PC-3 (cell line): Measurements from ENCODE around the gene RNU6-1. TPM values are rescaled to one million over a fixed set of nuclear protein-coding genes. Genes with fewer than 3 reads are reported as not detected.

Experiments used
- ATAC-seq: fragments of 200-7000 bp; cut with Tn5 transposase; 2 replicates; pipeline ENCODE4 v1.9.1; 2020; ENCODE audit warnings: mild to moderate bottlenecking, moderate library complexity
- BruUV-seq: library from RNA; stranded (reverse); fragments of 400-500 nt; replicated peaks from 2 replicates; lab custom pipeline; 2021; lab: Mats Ljungman, UMichigan
- CTCF ChIA-PET: fragments of 300-600 bp; sonication (Branson Sonifier 250); formaldehyde crosslinking; loops from one replicate; lab custom pipeline; 2022; ENCODE audit warnings: antibody characterized with exemption; lab: Charles Lee
- POLR2A ChIA-PET: fragments of 300-600 bp; sonication (Branson Sonifier 250); formaldehyde crosslinking; loops from one replicate; lab custom pipeline; 2022; ENCODE audit warnings: antibody characterized with exemption; ENCODE audit not compliant: unreplicated experiment; lab: Charles Lee
- DNase-seq: peaks from one replicate; pipeline ENCODE4 v3.0.0-alpha.2; 2015
- H2AFZ ChIP-seq: fragments of 300-600 bp; sonication (generic); 2 replicates; pipeline ENCODE4 v1.6.0; 2016; ENCODE audit warnings: antibody characterized with exemption, low read length
- H3F3A ChIP-seq: fragments of 300-600 bp; sonication (generic); one replicate; pipeline ENCODE4 v1.6.0; 2017; ENCODE audit warnings: antibody characterized with exemption, low read length, control low read depth, mild to moderate bottlenecking; ENCODE audit not compliant: unreplicated experiment
- H3K27ac ChIP-seq: fragments of 300-600 bp; sonication (generic); 2 replicates; pipeline ENCODE4 v1.5.1; 2016; ENCODE audit warnings: mild to moderate bottlenecking, low read length
- H3K27me3 ChIP-seq: fragments of 300-600 bp; sonication (generic); 2 replicates; pipeline ENCODE4 v1.6.1; 2016; ENCODE audit warnings: low read length, mixed read lengths
- H3K36me3 ChIP-seq: fragments of 300-600 bp; sonication (generic); 2 replicates; pipeline ENCODE4 v1.6.1; 2016; ENCODE audit warnings: low read depth, mixed run types, low read length, mixed read lengths
- H3K4me1 ChIP-seq: fragments of 300-600 bp; sonication (generic); 2 replicates; pipeline ENCODE4 v1.5.1; 2016; ENCODE audit warnings: low read length; ENCODE audit not compliant: insufficient read depth
- H3K4me2 ChIP-seq: fragments of 300-600 bp; sonication (generic); 2 replicates; pipeline ENCODE4 v1.6.0; 2016; ENCODE audit warnings: low read length
- H3K4me3 ChIP-seq: fragments of 300-600 bp; sonication (generic); 2 replicates; pipeline ENCODE4 v1.5.1; 2016; ENCODE audit warnings: mild to moderate bottlenecking, low read length, mixed read lengths
- H3K79me2 ChIP-seq: fragments of 300-600 bp; sonication (generic); 2 replicates; pipeline ENCODE4 v1.6.1; 2017; ENCODE audit warnings: low read length, mixed read lengths
- H3K9ac ChIP-seq: fragments of 300-600 bp; sonication (generic); 2 replicates; pipeline ENCODE4 v1.6.0; 2016; ENCODE audit warnings: mild to moderate bottlenecking, low read length
- H3K9me2 ChIP-seq: fragments of 300-600 bp; sonication (generic); replicated peaks from 2 replicates; pipeline ENCODE4 v1.6.1; 2016; ENCODE audit warnings: mixed run types, low read length, mixed read lengths
- H3K9me3 ChIP-seq: fragments of 300-600 bp; sonication (generic); 2 replicates; pipeline ENCODE4 v1.6.1; 2016; ENCODE audit warnings: low read length, mixed read lengths
- H4K20me1 ChIP-seq: fragments of 300-600 bp; sonication (generic); 2 replicates; pipeline ENCODE4 v1.6.1; 2016; ENCODE audit warnings: low read length, mixed read lengths
- EZH2 ChIP-seq: fragments of 300-600 bp; sonication (generic); IDR thresholded peaks from one replicate; pipeline ENCODE4 v1.6.1; 2017; ENCODE audit warnings: antibody characterized with exemption, mild to moderate bottlenecking, low read length; ENCODE audit not compliant: unreplicated experiment
- EZH2phosphoT487 ChIP-seq: fragments of 300-600 bp; sonication (generic); IDR thresholded peaks from 2 replicates; pipeline ENCODE4 v1.6.1; 2018; ENCODE audit warnings: mild to moderate bottlenecking, antibody characterized with exemption, low read length, borderline replicate concordance
- intact Hi-C: fragments of 100-400 bp; cut with micrococcal nuclease; formaldehyde crosslinking; loops from 2 replicates; pipeline ENCODE4 v1.9.0; 2023
- total RNA-seq: library from RNA; depleted of rRNA; stranded (reverse); fragments of >200 nt; gene quantifications from 2 replicates; pipeline ENCODE4 v1.2.3, GENCODE V29; 2014
- TF ChIP-seq, protein P1 (sequence below): fragments of 300-600 bp; sonication (generic); conservative IDR thresholded peaks from 2 replicates; pipeline ENCODE4 v1.5.1; 2017; ENCODE audit warnings: antibody characterized with exemption, low read depth, mild to moderate bottlenecking, low read length

Gene RNU6-1
- total RNA-seq, 1 experiment from 2014 or later, result not detected

DNA sequence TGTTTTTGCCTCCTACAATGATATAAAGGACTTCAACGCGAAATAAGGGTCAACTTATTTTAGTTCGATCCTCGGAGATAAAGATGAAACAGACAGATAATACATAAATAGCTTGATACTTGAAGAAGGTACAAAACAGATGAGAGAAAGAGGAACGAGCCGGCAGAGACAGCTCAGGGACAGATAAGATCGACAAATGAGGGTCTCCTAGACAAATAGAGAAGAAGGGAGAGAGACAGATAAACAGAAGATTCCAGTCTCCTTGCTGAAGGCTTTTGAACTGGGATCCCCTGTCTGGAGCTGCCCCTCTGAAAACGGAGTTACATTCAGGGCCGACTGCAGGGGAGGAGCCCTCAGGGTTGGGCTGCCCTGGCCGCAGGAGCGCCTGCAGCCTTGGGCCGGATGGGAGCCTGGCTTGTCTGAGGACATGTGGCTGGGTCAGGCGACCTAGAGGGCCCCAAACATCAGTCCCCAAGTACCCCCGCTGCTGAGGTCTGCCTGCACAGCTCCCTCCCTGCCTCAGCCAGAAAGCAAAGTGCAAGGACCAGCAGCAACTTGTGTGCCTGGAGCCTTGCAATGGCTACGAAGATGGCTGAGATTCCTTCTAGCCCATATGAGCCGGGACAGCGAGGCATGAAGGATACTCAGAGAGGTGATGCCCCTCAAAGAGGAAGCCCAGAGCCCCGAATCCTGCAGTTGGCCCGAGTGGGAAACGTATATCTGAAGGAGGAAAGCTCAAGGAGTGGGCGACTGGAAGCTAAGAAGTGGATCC lies 15.5 kb downstream of the RNU6-1 start:
- Histone ChIP-seq H3K9me2 (no peaks in the 10 kb centered on the region), H3K4me2 (no peak overlapping the region), H3K27ac (no peak overlapping the region), H4K20me1 (no peaks in the 10 kb centered on the region), H3F3A (no peaks in the 10 kb centered on the region), H3K4me1 (no peaks in the 10 kb centered on the region), H3K4me3 (no peak overlapping the region), H3K79me2 (no peaks in the 10 kb centered on the region), H2AFZ (no peak overlapping the region), H3K9ac (no peak overlapping the region), H3K36me3 (no peaks in the 10 kb centered on the region), H3K27me3 (peaks cover 41% of the 10 kb centered on the region), H3K9me3 (no peaks in the 10 kb centered on the region)
- TF ChIP-seq EZH2phosphoT487 (no peak), EZH2 (no peak)
- TF ChIP-seq, protein P1, sequence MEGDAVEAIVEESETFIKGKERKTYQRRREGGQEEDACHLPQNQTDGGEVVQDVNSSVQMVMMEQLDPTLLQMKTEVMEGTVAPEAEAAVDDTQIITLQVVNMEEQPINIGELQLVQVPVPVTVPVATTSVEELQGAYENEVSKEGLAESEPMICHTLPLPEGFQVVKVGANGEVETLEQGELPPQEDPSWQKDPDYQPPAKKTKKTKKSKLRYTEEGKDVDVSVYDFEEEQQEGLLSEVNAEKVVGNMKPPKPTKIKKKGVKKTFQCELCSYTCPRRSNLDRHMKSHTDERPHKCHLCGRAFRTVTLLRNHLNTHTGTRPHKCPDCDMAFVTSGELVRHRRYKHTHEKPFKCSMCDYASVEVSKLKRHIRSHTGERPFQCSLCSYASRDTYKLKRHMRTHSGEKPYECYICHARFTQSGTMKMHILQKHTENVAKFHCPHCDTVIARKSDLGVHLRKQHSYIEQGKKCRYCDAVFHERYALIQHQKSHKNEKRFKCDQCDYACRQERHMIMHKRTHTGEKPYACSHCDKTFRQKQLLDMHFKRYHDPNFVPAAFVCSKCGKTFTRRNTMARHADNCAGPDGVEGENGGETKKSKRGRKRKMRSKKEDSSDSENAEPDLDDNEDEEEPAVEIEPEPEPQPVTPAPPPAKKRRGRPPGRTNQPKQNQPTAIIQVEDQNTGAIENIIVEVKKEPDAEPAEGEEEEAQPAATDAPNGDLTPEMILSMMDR, result no peak
- POLR2A ChIA-PET, result no interaction called here
- intact Hi-C loops, result no loop called here
- CTCF ChIA-PET, result interaction anchor here (1.4 kb wide), 1 partner anchor 323 kb away, joined by 3 read pairs; no protein-coding TSS in a partner anchor
- no peak for ATAC-seq
- BruUV-seq, result no TSS peak
- DNase-seq, result no peak

DNA sequence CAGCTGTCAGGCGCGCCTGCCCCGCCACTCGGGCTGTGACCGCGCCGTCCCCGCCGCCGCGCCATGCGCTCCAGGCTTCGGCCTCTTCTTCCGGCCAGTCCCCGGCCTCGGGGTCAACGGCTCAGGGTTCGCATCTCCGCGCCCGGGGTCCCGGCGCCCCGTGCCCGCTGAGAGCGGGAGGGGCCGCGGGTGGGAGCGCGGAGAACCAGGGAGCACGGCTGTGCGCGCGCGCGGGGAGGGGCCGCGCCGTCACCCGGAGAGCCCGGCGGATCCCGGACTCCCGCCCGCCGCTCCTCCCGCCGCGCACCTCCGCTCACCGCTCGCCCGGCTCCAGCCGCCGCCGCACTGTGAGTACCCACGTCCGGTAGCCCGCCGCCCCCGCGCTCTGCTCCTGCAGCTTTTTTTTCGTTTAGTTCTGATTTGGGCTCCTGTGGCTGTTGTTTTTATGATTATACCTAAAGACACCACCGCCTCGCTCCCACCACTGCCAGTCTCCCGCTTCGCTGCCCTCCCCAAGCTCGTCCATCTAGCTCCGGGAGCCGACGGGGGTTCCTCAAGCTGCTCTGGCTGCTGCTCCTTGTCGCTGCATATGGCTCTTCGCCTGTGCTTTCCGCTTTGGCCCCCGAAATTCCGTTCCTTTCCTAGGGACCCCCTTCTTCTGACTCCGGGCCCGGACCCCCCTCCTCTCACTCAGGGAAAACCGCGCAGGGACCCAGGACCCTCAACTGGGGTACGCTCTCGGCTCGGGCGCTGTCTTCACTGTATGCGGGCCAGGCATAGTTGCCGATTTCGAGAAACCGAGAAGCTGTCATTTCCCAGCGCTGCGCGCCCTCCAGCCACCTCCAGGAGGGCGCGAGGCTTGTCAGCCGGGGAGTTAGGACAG lies 16.3 kb downstream of the RNU6-1 start:
- no peak for DNase-seq
- Histone ChIP-seq H3K9me2 (no peaks in the 10 kb centered on the region), H3K4me1 (no peaks in the 10 kb centered on the region), H3K4me3 (no peak overlapping the region; the same call in 1 of the 2 replicates), H3K27ac (no peak overlapping the region), H4K20me1 (no peaks in the 10 kb centered on the region), H2AFZ (no peak overlapping the region), H3K9ac (no peak overlapping the region), H3F3A (no peaks in the 10 kb centered on the region), H3K9me3 (no peaks in the 10 kb centered on the region), H3K27me3 (peaks cover 41% of the 10 kb centered on the region), H3K36me3 (no peaks in the 10 kb centered on the region), H3K4me2 (peak overlapping the region; percentile 31; the same call in 1 of the 2 replicates), H3K79me2 (no peaks in the 10 kb centered on the region)
- no TSS peak for BruUV-seq
- POLR2A ChIA-PET, result no interaction called here
- TF ChIP-seq, protein P1, result no peak
- TF ChIP-seq EZH2phosphoT487, result no peak
- peak; percentile 93 for TF ChIP-seq EZH2
- CTCF ChIA-PET, result interaction anchor here (1.4 kb wide), 1 partner anchor 322 kb away, joined by 3 read pairs; no protein-coding TSS in a partner anchor
- intact Hi-C loops, result no loop called here
- ATAC-seq, result no peak; the same call in 1 of the 2 replicates
